Parathyroid adenoma (tissue), 2 donors: Measurements from ENCODE around the gene CUTC.

ENCODE experiments used
- H2AFZ ChIP-seq: fragments of 300-600 bp; sonication (generic); one replicate; pipeline ENCODE4 v1.7.0; 2017; ENCODE audit warnings: antibody characterized with exemption, mild to moderate bottlenecking
- H3K27ac ChIP-seq: fragments of 300-600 bp; sonication (generic); one replicate; pipeline ENCODE4 v1.7.0; 2017
- H3K27me3 ChIP-seq: fragments of 300-600 bp; sonication (generic); one replicate; pipeline ENCODE4 v1.7.0; 2017; ENCODE audit warnings: low read length; ENCODE audit not compliant: control insufficient read depth, insufficient read depth
- H3K36me3 ChIP-seq: fragments of 300-600 bp; sonication (generic); one replicate; pipeline ENCODE4 v1.7.0; 2017; ENCODE audit warnings: low read length; ENCODE audit not compliant: control insufficient read depth, insufficient read depth
- H3K4me1 ChIP-seq: fragments of 300-600 bp; sonication (generic); one replicate; pipeline ENCODE4 v1.7.0; 2017; ENCODE audit warnings: control low read depth
- H3K4me2 ChIP-seq: fragments of 300-600 bp; sonication (generic); one replicate; pipeline ENCODE4 v1.7.0; 2017; ENCODE audit warnings: low read length
- H3K4me3 ChIP-seq: fragments of 300-600 bp; sonication (generic); one replicate; pipeline ENCODE4 v1.7.0; 2017; ENCODE audit warnings: low read depth, low read length
- H3K79me2 ChIP-seq: fragments of 300-600 bp; sonication (generic); one replicate; pipeline ENCODE4 v1.7.0; 2017; ENCODE audit warnings: control low read depth
- H3K9ac ChIP-seq: fragments of 300-600 bp; sonication (generic); one replicate; pipeline ENCODE4 v1.7.0; 2017; ENCODE audit warnings: mild to moderate bottlenecking
- H3K9me3 ChIP-seq: fragments of 300-600 bp; sonication (generic); one replicate; pipeline ENCODE4 v1.7.0; 2017; ENCODE audit warnings: low read length; ENCODE audit not compliant: control insufficient read depth
- TF ChIP-seq, protein P1 (sequence below): fragments of 300-600 bp; sonication (generic); IDR thresholded peaks from one replicate; pipeline ENCODE4 v1.7.0; 2017; ENCODE audit warnings: antibody characterized with exemption, mild to moderate bottlenecking
- donor health status: primary hyperparathyroidism.

CUTC gene

DNA sequence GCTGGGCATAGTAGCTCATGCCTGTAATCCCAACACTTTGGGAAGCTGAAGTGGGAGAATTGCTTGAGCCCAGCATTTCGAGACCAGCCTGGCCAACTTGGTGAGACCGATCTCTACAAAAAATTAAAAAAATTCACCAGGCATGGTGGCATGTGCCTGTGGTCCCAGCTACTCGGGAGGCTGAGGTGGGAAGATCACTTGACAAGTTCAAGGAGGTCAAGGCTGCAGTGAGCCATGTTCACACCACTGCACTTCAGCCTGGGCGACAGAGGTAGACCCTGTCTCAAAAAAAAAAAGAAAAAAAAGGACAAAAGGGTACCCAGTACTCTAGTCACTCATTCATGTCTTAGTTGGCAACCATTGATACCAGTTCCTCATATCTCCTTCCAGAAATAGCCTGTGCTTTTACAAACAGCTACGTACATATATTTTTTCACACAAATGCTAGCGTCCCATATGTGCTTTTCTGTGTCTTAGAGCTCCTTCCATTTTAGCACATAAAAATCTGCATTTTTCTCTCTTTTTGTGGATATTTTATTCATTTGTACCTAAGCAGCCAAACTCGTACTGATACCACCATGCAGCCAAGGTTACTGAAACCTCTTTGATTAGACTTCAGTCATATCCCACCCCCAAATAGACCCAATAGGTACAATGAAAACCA is 55.9 kb downstream of the CUTC start:
- H3K36me3 ChIP-seq, result no peaks in the 10 kb centered on the region
- H3K79me2 ChIP-seq, result no peaks in the 10 kb centered on the region
- H3K27me3 ChIP-seq, result no peaks in the 10 kb centered on the region
- no peak overlapping the region for H3K4me2 ChIP-seq
- no peak overlapping the region for H3K9ac ChIP-seq
- H3K9me3 ChIP-seq, result no peaks in the 10 kb centered on the region
- TF ChIP-seq, protein P1, sequence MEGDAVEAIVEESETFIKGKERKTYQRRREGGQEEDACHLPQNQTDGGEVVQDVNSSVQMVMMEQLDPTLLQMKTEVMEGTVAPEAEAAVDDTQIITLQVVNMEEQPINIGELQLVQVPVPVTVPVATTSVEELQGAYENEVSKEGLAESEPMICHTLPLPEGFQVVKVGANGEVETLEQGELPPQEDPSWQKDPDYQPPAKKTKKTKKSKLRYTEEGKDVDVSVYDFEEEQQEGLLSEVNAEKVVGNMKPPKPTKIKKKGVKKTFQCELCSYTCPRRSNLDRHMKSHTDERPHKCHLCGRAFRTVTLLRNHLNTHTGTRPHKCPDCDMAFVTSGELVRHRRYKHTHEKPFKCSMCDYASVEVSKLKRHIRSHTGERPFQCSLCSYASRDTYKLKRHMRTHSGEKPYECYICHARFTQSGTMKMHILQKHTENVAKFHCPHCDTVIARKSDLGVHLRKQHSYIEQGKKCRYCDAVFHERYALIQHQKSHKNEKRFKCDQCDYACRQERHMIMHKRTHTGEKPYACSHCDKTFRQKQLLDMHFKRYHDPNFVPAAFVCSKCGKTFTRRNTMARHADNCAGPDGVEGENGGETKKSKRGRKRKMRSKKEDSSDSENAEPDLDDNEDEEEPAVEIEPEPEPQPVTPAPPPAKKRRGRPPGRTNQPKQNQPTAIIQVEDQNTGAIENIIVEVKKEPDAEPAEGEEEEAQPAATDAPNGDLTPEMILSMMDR, result no peak
- no peaks in the 10 kb centered on the region for H3K4me1 ChIP-seq
- H3K4me3 ChIP-seq, result no peak overlapping the region
- no peak overlapping the region for H2AFZ ChIP-seq
- no peak overlapping the region for H3K27ac ChIP-seq

DNA sequence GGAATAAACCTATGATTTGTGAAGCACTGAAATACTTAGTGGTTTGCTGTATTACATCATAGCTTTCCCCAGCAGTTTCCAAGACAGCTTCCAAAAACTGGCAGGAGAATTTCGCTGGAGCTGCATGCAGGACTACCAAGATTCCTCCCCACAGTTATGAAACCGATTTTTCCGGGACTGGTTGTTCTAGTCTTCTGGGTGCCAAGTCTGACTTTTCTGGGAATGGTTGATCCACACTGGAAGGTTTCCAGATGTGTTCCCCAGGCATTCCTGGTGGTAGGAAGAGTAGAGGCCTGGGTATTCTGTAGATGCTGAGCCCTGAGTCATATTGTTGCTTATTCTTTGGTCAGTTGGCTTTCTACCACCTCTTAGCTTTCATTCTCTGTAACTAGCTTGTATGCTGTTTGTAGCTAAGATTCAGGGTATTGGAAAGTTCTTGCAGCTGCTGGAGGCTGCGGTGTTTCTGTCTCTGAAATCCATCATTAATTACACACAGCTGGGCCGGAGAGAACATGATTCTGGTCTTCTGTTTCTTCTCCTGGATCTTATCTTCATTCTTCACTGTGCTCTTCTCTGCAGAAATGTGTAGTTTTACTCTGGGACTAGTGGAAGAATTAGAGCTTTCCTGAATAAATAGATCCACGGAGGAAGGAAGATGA is 56.7 kb downstream of the CUTC start:
- Histone ChIP-seq H3K27ac (no peak overlapping the region), H3K9ac (no peak overlapping the region), H3K4me2 (no peak overlapping the region), H3K9me3 (no peaks in the 10 kb centered on the region), H3K27me3 (no peaks in the 10 kb centered on the region), H3K36me3 (no peaks in the 10 kb centered on the region), H3K4me1 (no peaks in the 10 kb centered on the region), H3K4me3 (no peak overlapping the region), H3K79me2 (no peaks in the 10 kb centered on the region), H2AFZ (no peak overlapping the region)
- TF ChIP-seq, protein P1, result no peak

DNA sequence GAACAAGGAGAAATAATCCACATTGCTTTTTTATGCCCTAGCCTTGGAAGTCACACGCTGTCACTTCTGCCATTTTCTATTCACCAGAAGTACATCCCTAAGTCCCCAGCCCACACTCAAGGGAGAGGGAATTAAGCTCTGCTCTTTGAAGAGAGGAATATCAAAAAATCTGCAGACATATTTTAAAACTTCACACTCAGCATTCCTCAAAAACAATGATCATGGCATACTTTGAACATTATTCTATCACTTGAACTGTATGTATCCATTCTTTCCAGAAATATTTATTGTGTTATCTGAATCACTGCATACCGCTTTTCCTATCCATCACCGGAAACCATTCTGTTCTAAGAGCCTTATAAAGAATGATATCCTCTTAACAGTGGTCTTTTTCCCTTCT is 59.8 kb downstream of the CUTC start:
- no peak overlapping the region for H3K4me3 ChIP-seq
- no peak overlapping the region for H3K4me2 ChIP-seq
- no peaks in the 10 kb centered on the region for H3K36me3 ChIP-seq
- H2AFZ ChIP-seq, result no peak overlapping the region
- no peaks in the 10 kb centered on the region for H3K4me1 ChIP-seq
- TF ChIP-seq, protein P1, result no peak
- no peaks in the 10 kb centered on the region for H3K27me3 ChIP-seq
- no peak overlapping the region for H3K9ac ChIP-seq
- H3K27ac ChIP-seq, result no peak overlapping the region
- H3K9me3 ChIP-seq, result no peaks in the 10 kb centered on the region
- H3K79me2 ChIP-seq, result no peaks in the 10 kb centered on the region

DNA sequence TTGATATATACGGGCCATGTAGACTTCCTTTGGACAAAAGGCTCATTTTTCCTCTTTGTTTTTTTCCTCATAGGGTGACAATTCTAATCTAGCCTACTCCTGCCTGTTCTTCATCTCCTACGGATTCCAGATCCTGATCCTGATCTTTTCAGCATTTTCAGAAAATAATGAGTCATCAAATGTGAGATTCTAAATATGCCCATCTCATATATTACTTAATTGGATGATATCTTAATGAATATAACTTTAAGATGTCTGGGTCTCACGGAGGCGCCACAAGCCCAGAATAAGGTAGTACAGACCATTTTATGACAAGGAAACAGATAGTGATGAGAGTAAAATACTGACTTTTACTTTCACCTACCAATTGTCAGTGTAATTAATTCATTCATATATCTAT is 61.8 kb downstream of the CUTC start:
- TF ChIP-seq, protein P1, result no peak
- no peaks in the 10 kb centered on the region for H3K4me1 ChIP-seq
- H3K27ac ChIP-seq, result no peak overlapping the region
- H3K79me2 ChIP-seq, result no peaks in the 10 kb centered on the region
- no peaks in the 10 kb centered on the region for H3K27me3 ChIP-seq
- H3K36me3 ChIP-seq, result no peaks in the 10 kb centered on the region
- no peak overlapping the region for H2AFZ ChIP-seq
- H3K4me3 ChIP-seq, result no peak overlapping the region
- no peak overlapping the region for H3K9ac ChIP-seq
- H3K4me2 ChIP-seq, result no peak overlapping the region
- no peaks in the 10 kb centered on the region for H3K9me3 ChIP-seq

DNA sequence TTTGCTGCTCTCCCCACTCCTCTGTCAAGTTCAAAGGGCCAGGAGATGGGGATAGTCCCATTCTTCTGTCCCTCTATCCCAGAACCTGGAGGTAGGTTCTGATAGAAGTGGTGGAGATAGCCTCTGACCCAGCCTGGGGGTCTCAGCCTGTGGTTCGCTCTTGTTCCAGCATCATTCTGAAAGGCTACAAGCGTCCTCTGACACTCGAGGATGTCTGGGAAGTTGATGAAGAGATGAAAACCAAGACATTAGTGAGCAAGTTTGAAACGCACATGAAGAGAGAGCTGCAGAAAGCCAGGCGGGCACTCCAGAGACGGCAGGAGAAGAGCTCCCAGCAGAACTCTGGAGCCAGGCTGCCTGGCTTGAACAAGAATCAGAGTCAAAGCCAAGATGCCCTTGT is 64.9 kb downstream of the CUTC start:
- Histone ChIP-seq H3K36me3 (no peaks in the 10 kb centered on the region), H3K4me3 (no peak overlapping the region), H3K79me2 (no peaks in the 10 kb centered on the region), H3K9me3 (no peaks in the 10 kb centered on the region), H3K27ac (no peak overlapping the region), H3K9ac (no peak overlapping the region), H2AFZ (no peak overlapping the region), H3K4me1 (no peaks in the 10 kb centered on the region), H3K27me3 (no peaks in the 10 kb centered on the region), H3K4me2 (no peak overlapping the region)
- TF ChIP-seq, protein P1, result no peak
